HG03571 (cell line): Measurements from ENCODE around the gene FYB1.

Experiments used
- ATAC-seq: cut with Tn5 transposase; IDR thresholded peaks from one replicate; pipeline ENCODE4 v1.9.1; 2021; ENCODE audit not compliant: unreplicated experiment

The FYB1 gene

GRCh38 chr5:39058178-39058921 is 161.0 kb downstream of the FYB1 start:
- no peak for ATAC-seq

GRCh38 chr5:39057734-39058133 is 161.6 kb downstream of the FYB1 start:
- no peak for ATAC-seq

GRCh38 chr5:39055768-39056398 is 163.5 kb downstream of the FYB1 start:
- no peak for ATAC-seq
